ENCODE results near the gene UGDH. TPM values are rescaled to one million over a fixed set of nuclear protein-coding genes. Genes with fewer than 3 reads are reported as not detected.

UGDH gene
- total and polyA plus RNA-seq, 9 of the 15 experiments (the other 6 are each of a cell fraction or from before 2014, with no cell fraction given) = 5.5 to 21.7 (median 16.2) TPM

DNA sequence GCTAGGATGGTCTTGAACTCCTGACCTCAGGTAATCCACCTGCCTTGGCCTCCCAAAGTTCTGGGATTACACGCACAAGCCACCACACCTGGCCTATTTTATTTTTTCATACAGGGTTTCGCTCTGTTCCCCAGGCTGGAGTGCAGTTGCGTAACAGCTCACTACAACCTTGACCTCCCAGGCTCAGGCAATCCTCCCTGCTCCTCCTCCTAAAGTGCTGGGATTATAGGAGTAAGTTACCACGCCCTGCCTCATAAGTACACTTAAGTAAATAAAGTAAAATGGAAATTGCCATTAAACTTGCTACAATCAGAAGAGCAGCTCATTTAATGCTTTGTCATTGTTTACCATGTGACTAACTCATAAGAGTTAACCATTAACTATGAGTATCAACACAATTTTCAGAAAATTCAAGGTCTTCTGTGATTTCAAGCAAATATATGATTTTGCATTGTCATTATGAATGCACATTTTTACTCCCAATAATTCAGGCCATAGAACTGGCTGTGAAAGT is 12.3 kb downstream of the UGDH start (continued):
- TF ChIP-seq, protein P1, sequence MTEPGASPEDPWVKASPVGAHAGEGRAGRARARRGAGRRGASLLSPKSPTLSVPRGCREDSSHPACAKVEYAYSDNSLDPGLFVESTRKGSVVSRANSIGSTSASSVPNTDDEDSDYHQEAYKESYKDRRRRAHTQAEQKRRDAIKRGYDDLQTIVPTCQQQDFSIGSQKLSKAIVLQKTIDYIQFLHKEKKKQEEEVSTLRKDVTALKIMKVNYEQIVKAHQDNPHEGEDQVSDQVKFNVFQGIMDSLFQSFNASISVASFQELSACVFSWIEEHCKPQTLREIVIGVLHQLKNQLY (CRISPR knock-in tag; conservative IDR thresholded peaks at IDR 0.05) = no peak
- TF ChIP-seq, protein P2, sequence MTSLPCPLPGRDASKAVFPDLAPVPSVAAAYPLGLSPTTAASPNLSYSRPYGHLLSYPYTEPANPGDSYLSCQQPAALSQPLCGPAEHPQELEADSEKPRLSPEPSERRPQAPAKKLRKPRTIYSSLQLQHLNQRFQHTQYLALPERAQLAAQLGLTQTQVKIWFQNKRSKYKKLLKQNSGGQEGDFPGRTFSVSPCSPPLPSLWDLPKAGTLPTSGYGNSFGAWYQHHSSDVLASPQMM (CRISPR knock-in tag; IDR thresholded peaks at IDR 0.05) = no peak
- TF ChIP-seq TEAD2 (tag; IDR thresholded peaks at IDR 0.05) (no peak), MTA3 (IDR thresholded peaks at IDR 0.05; ENCODE audit: borderline replicate concordance) (0 out of 2 replicates have a peak, but pooled peaks have one; percentile 45), MEF2A (IDR thresholded peaks at IDR 0.05; ENCODE audit: control insufficient read depth, low read depth, low read length) (no peak), DPF2 (IDR thresholded peaks at IDR 0.05) (peak; percentile 73; the same call in 1 of the 2 replicates), NFE2 (IDR thresholded peaks at IDR 0.05; ENCODE audit: low read depth) (peak; percentile 82), HCFC1 (IDR thresholded peaks at IDR 0.05; ENCODE audit: low read depth, low read length) (no peak), ZNF316 (IDR thresholded peaks at IDR 0.05) (peak; percentile 96), KAT8 (IDR thresholded peaks at IDR 0.05; ENCODE audit: low read depth) (no peak), NFE2L1 (tag; IDR thresholded peaks at IDR 0.05; ENCODE audit: borderline replicate concordance, low read depth) (peak; percentile 79), TOE1 (IDR thresholded peaks at IDR 0.05; ENCODE audit: borderline replicate concordance) (peak; percentile 35; the same call in 1 of the 2 replicates), TOE1 (CRISPR knock-in tag; IDR thresholded peaks at IDR 0.05; ENCODE audit: borderline replicate concordance, low read depth) (no peak), HMGN3 (IDR thresholded peaks at IDR 0.05; ENCODE audit: borderline replicate concordance, extremely low read depth, insufficient read length, low read depth, low read length) (no peak), C11orf30 (IDR thresholded peaks at IDR 0.05; ENCODE audit: low read depth) (peak; percentile 94)
- TF ChIP-seq, protein P3, sequence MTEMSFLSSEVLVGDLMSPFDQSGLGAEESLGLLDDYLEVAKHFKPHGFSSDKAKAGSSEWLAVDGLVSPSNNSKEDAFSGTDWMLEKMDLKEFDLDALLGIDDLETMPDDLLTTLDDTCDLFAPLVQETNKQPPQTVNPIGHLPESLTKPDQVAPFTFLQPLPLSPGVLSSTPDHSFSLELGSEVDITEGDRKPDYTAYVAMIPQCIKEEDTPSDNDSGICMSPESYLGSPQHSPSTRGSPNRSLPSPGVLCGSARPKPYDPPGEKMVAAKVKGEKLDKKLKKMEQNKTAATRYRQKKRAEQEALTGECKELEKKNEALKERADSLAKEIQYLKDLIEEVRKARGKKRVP (CRISPR knock-in tag; IDR thresholded peaks at IDR 0.05) = no peak
- TF ChIP-seq, protein P4, sequence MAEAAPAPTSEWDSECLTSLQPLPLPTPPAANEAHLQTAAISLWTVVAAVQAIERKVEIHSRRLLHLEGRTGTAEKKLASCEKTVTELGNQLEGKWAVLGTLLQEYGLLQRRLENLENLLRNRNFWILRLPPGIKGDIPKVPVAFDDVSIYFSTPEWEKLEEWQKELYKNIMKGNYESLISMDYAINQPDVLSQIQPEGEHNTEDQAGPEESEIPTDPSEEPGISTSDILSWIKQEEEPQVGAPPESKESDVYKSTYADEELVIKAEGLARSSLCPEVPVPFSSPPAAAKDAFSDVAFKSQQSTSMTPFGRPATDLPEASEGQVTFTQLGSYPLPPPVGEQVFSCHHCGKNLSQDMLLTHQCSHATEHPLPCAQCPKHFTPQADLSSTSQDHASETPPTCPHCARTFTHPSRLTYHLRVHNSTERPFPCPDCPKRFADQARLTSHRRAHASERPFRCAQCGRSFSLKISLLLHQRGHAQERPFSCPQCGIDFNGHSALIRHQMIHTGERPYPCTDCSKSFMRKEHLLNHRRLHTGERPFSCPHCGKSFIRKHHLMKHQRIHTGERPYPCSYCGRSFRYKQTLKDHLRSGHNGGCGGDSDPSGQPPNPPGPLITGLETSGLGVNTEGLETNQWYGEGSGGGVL (CRISPR knock-in tag; IDR thresholded peaks at IDR 0.05) = no peak
- TF ChIP-seq, protein P5, sequence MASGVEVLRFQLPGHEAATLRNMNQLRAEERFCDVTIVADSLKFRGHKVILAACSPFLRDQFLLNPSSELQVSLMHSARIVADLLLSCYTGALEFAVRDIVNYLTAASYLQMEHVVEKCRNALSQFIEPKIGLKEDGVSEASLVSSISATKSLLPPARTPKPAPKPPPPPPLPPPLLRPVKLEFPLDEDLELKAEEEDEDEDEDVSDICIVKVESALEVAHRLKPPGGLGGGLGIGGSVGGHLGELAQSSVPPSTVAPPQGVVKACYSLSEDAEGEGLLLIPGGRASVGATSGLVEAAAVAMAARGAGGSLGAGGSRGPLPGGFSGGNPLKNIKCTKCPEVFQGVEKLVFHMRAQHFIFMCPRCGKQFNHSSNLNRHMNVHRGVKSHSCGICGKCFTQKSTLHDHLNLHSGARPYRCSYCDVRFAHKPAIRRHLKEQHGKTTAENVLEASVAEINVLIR (CRISPR knock-in tag; IDR thresholded peaks at IDR 0.05) = no peak
- TF ChIP-seq, protein P6, sequence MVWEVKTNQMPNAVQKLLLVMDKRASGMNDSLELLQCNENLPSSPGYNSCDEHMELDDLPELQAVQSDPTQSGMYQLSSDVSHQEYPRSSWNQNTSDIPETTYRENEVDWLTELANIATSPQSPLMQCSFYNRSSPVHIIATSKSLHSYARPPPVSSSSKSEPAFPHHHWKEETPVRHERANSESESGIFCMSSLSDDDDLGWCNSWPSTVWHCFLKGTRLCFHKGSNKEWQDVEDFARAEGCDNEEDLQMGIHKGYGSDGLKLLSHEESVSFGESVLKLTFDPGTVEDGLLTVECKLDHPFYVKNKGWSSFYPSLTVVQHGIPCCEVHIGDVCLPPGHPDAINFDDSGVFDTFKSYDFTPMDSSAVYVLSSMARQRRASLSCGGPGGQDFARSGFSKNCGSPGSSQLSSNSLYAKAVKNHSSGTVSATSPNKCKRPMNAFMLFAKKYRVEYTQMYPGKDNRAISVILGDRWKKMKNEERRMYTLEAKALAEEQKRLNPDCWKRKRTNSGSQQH (CRISPR knock-in tag; IDR thresholded peaks at IDR 0.05) = no peak
- TF ChIP-seq, protein P7, sequence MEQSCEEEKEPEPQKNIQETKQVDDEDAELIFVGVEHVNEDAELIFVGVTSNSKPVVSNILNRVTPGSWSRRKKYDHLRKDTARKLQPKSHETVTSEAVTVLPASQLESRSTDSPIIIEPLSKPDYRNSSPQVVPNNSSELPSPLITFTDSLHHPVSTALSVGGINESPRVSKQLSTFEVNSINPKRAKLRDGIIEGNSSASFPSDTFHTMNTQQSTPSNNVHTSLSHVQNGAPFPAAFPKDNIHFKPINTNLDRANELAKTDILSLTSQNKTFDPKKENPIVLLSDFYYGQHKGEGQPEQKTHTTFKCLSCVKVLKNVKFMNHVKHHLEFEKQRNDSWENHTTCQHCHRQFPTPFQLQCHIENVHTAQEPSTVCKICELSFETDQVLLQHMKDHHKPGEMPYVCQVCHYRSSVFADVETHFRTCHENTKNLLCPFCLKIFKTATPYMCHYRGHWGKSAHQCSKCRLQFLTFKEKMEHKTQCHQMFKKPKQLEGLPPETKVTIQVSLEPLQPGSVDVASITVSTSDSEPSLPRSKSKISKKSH (CRISPR knock-in tag; IDR thresholded peaks at IDR 0.05) = no peak
